GM21423 (cell line): ENCODE measurements around the gene GZF1.

Experiments
- ATAC-seq: cut with Tn5 transposase; IDR thresholded peaks from one replicate; pipeline ENCODE4 v1.9.1; 2021; ENCODE audit warnings: mild to moderate bottlenecking, moderate library complexity; ENCODE audit not compliant: unreplicated experiment

GZF1 gene

DNA sequence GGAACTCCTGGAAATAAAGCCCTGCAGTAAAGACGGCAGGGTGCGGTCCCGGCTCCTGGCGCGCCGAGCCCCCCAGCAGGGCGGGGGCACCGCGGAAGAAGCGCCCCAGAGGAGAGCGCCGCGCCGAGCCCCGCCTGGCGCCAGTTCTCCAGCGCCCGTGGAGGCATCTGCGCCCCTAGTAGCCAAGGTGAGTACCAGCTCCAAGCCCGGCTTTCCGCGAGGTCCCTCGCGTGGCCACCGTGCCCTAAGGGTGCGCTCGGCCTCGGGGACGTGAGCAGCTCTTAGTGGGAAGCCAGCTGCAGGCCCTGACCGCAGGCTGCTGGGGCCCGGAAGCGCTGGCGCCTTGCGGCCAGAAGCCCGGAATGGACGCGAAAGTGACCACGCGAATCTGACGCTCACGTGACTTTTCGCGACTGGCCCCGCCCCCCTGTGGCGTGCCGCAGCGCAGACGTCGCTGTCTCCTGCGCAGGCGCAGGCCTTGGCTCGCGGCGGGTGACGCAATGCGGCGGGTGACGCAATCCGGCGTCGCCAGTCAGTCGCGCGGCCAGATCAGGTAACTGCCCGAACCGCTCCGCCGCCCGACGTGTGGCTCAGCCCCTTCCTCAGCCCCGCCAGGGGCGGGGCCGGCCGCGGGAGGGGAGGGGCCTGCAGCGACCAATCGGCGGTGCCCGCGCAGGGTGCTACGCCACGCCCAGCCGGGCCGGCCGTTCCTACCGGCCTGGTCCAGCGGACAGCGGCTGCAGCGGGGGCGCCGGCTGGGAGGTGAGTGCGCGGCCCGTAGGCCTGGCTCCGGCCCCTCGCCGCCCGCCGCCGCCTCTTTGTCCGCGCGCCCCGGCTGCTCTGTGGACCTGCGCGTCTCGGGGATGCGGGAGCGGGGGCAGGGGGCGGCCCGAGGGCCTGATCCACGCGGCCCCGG lies at the start of gene GZF1:
Gene GZF1, plus strand, starts transcription at position 707 of the 916 bp plus-strand sequence. CDS start 2,202 bp downstream, outside the sequence.
- ATAC-seq = peak; percentile 62

DNA sequence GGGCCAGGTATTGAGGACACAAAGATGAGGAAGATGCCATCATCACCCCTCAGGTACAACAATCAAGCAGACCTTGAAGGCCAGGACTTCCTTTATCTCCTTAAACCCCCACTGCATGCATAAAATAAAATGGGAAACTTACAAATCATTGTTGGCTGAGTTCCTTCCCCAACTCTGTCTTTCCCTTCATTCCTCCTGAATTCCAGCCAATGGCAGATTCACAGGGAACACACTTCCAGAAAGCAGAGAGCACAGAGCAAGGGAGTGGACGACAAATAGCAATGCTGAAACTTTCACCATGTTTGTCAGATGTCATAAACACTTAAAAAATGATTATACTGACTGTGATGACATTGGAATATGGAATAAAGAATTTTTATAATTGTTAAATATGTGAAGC lies 48.7 kb upstream of the GZF1 start:
- ATAC-seq = no peak

DNA sequence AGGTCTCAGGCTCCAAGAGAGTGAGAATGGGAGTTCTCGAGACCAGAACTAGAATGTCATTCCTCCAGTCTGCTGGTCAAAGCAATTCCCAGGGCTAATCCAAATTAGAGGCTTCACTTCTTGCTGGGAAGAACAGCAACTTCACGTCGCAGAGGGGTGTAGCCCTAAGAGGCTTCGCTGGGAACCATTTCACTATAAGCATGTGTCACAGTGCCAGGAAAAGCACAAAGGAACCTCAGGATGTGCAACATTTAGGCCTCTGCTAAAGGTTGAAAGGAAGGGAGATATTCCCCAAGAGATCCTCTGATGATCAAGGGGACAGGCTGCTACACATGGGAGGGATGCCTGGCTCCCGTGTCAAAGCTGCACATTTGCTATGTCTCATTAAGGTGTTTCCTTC lies 47.3 kb upstream of the GZF1 start:
- ATAC-seq = no peak

DNA sequence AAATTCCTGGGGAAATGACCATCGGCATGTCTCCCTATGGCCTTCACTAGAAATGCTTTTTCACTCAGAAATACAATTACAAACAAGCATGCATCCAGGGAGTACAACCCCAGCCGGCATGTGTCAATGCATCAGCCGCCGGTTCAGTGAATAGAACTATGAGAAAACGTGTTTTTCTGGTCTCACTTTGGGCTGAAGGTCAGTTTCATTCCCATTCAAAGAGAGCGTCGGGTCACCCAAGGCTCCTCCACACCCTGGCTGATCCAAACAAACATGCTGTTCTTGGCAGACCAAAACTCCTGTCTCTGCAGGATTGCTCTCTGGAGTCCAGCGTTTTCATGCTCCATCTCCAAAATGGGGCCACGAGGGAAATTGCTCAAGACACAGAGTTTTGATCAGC lies 46.9 kb upstream of the GZF1 start:
- ATAC-seq = no peak

DNA sequence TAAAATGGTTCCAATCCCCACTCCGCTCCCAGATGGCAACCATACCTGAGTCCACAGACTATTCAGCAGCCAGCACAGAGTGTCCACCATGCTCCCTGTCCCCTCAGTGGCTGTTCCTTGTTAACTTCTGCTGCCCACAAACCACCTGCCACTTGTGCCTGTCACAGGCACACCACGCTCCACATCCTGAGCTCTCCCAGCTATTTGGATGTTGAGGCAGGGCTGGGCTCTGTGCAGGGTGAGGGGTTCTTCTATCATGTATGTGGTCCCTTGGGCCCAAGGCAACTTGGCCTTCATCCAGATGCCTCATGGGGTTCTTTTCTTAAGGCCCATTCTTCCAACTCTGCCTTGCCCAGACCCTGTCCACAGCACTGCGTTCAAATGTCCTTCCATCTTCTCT lies 45.4 kb upstream of the GZF1 start:
- ATAC-seq = no peak

DNA sequence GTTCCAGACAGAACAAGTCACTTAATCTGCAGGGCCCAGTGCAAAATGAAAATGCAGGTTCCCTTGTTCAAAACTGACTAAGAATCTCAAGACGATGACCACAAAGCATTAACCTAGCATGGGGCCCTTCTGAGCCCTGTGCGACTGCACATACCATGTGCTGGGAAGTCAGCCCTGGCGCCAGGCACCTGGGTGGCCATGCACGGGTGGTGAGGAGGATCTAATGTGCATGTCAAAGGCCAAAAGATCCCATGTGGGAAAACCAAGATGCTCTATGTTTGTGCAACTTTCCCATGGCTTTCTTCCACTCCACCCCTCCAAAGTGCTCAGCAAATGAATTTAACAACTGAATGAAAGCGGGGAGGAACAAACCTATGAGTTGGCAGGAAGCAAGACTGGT lies 44.9 kb upstream of the GZF1 start:
- ATAC-seq = no peak

DNA sequence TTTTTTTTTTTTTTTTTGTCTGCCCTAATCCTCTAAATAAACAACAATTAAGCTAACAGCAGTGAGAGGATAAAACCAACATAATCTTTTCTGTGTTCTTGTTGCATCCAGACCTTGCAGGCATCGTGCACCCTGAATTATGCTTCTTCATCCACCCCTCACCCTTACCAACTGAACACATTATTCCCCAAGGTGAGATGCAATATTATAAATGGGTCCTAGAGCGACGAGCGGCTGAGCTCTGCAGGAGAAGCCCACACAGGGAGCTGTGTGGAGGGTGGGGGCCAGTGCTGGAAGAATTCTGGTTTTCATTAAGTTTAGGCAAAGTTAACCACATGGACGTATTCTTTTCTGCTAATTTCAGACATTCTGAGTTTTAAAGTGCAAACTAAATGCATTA lies 43.6 kb upstream of the GZF1 start:
- ATAC-seq = no peak

DNA sequence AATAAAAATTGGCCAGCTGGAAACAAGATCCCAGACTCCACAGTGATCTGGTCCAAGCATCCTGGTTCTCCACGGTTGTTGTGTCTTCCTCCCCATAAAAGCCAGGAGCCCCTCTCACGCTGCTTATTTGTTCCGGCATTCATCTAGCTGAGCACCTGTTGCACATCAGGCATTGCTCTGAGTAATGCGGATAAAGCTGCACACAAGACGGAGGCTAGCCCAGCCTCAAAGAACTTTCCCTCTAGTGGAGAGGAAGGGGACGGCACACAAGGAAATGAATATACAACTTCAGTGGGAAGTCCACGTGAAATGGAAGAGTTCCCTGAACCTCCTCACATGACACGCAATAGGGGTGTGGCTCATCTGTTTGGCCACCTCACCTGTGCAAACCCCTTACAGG lies 41.7 kb upstream of the GZF1 start:
- no peak for ATAC-seq

DNA sequence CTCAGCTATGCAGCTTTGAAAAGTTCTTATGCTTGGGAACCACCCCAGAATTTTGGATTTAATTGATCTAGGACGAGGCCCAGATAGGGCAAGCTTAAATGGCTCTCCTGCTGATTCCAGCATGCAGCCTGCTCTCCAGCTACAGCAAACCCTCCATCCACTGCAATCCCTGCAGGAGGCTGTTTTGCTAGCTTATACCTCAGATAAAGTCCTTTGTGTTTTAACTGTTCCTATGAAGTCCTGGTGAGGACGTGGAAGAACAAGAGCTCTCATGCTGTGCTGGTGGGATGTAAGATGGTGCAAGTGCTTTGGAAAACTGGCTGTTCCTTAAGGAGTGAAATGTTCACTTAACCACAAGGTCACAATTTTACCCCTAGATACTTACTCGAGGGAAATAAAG lies 36.9 kb upstream of the GZF1 start:
- no peak for ATAC-seq

DNA sequence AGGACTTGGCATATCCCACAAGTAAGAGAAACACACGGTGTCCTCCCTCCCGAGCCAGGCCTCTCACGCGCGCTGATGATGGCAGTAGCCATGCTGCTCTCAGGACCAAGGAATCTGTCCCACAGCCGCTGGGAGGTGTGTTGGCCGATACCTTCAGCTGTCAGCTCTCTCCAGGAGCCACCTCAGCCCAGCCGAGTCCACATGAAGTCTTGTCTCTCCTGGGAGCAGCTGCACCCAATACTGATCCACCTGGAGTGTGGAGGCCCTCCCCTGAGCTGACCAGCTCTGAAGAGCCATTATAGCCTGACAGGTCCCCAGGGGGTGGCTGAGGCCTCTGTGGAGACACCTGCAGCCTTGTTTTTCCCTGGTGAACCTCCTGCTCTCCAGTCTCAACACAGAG lies 35.2 kb upstream of the GZF1 start:
- ATAC-seq = no peak

DNA sequence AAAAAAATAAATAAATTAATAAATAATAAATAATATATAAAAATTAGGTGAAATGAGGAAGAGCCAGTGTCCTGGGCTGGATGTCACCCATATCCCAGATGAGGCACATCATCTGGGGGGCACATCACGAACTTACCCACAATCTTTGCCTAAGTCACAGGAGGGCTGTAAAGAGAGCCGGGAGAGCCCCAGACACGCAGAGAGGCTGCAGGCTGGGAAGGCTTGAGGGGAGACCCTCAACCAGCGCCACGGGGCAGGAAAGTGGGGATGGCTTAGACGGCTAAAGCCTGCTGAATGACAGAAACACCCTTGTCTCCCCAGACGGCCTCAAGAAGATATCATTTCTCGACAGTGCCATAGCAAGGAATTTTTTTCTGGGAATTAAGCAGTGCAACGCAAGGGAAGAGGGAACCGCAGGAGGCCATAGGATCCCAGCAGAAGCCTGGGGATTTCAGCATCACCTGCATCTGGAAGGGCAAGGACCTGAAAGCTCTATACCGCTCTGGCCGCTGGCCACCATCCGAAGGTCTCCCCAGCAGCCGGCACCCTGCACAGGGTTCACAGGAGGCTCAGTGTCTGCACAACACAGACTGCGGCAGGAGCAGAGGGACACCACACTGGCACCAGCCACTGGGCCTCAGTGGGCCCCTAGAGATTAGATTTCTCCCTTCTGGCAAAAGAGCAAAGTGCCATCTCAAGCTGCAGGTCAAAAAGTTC lies 34.2 kb upstream of the GZF1 start:
- ATAC-seq = no peak

DNA sequence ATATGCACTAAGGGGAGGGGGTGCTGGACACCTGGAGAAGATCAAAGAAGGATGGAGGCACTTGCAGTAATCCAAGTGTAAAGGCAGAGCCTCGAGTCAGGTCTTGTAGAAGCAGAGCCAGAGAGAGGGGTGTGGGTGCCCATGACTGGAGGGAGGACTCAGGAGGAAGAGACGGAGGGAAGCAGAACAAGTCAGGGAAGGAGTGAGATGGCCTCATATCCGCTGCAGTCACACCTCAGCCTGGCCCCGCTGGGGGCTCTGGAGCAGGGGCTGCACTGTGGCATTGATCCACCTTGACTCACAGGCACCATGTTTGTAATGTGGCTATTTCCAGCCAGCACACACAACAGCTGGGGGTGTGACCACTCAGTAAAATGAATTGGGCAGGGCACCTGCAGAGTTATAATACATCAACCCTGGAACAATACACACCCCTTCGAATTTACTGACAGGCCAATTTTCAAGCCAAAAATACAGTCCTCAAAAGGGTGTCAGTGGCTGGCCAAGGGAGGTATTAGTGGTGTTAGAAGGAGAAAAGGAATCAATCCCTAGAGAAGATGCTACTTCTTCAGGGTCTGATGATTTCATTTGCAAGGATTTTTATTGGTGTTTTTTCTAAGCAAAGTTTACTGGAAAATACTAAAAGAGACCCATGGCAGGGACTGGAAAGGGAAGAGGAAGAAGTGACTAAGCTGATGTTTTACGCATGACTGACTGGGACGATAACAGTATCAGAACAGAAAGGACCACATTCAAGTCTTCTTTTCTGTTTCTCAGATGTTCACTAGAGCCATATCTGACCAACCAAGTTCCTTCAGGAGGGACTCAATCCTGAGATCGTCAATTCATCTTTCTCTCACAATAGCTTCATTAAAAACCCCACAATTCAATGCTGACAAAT lies 30.3 kb upstream of the GZF1 start:
- no peak for ATAC-seq

DNA sequence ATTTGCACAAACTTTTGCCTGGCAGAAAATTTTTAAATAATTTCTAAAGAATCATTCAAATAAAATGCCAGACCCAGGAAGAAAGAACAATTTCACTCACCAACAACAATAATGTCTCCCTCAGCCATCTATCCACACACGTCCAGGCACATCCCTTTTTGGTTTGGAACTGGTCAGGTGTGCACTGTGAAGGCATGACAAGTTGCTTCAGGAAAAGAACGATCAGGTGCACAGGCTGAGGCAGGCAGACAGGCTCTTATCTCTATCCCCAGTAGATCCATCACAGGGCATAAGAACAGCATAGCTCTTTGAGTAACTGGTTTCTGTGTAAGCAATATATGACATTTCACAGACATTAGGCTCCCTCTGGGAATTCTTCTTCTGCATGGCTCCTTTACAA lies 29.5 kb upstream of the GZF1 start:
- no peak for ATAC-seq

DNA sequence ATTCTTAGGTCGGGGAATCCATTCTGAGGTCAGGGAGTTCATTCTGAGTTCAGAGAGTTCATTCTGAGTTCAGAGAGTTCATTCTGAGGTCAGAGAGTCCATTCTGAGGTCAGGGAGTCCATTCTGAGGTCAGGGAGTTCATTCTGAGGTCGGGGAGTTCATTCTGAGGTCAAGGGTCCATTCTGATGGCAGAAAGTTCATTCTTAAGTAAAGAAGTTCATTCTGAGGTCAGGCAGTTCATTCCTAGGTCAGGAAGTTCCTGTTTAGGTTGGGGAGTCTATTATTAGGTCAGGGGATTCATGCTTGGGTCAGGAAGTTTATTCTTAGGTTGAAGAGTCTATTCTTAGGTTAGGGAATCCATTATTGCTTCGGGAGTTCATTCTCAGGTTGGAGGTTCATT lies 27.9 kb upstream of the GZF1 start:
- ATAC-seq = no peak

DNA sequence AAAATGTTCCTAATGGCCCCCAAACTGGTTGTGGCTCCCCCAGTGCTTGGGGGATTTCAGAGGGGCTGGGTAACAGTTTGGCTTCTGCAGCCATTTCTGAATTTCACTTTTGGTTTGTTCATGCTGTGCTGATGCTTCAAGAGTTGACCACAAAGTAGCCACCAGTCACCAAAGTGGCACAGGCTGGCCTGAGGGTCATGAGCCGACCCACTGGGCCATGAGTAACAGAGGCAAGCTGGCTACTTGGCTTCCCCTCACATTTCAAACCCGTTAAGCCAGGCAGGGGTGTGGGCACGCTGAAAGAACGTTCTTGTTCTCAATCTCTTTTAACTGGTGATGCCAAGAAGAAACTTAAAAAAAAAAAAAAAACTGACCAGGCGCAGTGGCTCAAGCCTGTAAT lies 26.5 kb upstream of the GZF1 start:
- ATAC-seq = no peak

DNA sequence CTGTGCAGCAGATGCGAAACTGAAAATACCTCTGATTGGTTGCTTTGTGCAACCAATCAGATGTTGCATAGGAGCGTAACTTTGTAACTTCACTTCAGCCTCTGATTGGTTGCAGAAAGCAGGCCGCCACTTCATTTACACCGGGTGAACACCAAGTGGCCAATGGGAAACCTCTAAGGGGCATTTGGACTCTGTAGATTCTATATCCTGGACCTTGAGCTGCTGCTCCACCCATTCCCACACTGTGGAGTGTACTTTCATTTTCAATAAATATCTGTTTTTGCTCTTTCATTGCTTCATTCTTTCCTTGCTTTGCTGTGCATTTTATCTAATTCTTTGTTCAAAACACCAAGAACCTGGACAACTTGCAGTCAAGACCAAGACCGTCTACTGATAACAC lies 25.5 kb upstream of the GZF1 start:
- ATAC-seq = no peak

DNA sequence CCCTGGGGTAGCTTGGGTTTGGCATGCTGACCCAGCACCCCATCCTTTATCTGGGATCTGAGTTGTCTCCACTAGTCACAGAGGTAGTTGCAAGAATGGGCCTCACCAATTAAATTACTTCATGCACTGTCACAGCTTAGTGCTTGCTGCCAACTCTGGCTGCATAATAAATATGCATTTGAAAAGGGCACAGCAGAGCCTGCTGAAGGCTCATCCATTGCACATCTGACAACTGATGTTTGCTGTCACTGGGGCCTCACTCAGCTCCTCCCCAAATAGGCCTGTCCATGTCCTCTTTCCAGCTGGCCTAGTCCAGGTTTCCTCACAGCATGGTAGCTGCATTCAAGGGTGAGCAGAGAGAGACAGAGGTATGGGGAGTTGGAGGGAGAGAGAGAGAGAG lies 24.7 kb upstream of the GZF1 start:
- no peak for ATAC-seq

DNA sequence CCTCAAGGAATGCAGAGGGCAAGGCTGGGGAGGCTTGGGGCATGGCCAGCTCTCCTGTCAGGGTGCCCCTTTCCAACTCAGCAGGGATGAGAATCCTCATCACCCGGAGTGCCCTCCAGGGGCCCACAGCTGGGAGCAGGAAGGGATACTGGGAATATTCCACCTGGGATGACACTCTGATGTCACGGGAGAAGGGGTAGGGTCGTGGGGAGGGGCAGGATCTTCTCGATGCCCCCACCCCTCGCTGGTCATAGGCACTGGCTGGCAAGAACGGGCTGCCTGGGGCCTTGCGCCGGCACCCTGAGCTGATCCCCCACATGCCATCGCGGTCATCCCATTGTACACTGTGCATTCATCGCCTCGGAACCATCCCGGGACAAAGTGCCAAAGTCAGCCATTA lies 22.0 kb upstream of the GZF1 start:
- no peak for ATAC-seq

DNA sequence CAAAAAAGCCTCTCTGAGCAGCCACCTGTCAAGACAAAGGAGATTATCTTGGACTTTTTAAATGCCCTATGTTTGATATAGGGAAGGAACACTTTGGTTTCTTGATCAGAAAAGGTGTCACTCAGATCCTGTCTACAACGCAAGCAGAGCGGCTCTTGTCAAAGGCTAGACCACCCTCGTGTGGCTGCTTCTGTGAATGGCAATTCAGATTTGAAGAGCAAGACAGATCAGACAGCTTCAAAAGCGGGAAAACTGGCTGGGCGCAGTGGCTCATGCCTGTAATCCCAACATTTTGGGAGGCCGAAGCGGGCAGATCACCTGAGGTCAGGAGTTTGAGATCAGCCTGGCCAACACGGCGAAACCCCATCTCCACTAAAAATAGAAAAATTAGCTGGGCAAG lies 21.5 kb upstream of the GZF1 start:
- no peak for ATAC-seq

DNA sequence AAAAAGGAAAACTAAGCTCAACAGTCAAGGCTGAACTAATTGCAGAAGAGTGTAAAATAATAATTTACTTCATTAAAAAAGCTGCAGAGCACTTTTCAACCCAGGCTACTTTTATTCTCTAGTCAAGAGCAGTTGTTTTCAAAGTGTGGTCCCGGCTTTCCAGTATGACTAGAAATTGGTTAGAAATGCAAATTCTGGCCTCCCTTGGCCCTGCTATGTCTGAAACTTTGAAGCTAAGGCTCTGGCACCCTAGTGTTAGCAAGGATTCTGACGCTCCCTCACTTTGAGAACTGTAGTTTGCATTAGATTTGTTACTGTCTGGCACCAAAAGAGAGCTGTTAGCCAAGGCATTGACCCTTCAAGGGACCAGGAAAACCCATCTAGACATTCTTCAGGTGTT lies 20.9 kb upstream of the GZF1 start:
- ATAC-seq = no peak

DNA sequence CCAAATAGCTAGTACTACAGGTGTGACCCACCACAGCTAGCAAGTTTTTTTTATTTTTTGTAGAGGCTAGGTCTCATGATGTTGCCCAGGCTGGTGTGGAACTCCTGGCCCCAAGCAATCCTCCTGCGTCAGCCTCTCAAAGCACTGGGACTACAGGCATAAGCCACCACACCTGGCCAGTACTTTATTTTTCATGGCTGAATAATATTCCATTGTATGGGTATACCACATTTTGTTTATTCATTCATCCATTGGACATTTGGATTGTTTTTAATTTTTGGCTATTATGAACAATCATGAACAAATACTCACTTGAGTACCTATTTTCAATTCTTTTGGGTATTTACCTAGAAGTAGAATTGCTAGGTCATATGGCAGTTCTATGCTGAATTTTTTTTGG lies 18.4 kb upstream of the GZF1 start:
- ATAC-seq = no peak
